Right lobe of liver (tissue), 4 donors: ENCODE data around the gene DSE.

Source experiments
- CTCF ChIP-seq, 4 donors: fragments of 200-600 bp in 3 of 4; fragments of 450-650 bp in 1 of 4; IDR thresholded peaks; one replicate each; pipeline versions ENCODE4 v1.5.1 to v1.8.0; 2016 to 2022; ENCODE audit warnings: antibody characterized with exemption in 4 of 4, mild to moderate bottlenecking in 2 of 4
- POLR2A ChIP-seq: fragments of 450-650 bp; IDR thresholded peaks from one replicate; pipeline ENCODE4 v1.6.1; 2017; ENCODE audit warnings: antibody characterized with exemption, mild to moderate bottlenecking
- donor health status: DM: no; HTN: no; CAD: no.
- donor health status: DM: no; HTN: no; CAD: no.
- donor health status: DM: no; HTN: yes; CAD: no.

GRCh38 chr6:116349216-116349615 is 21.5 kb upstream of the DSE start:
- TF ChIP-seq CTCF (IDR thresholded peaks at IDR 0.05): no peak
- no peak for TF ChIP-seq POLR2A
